Mesenchymal stem cell (in vitro differentiated cells and primary cell): ENCODE data around the gene ILF2.

Experiments used
- DNase-seq: peaks from one replicate; pipeline ENCODE4 v3.0.0-alpha.2; 2013
- H2AFZ ChIP-seq: one replicate; pipeline ENCODE4 v1.6.1; 2013; ENCODE audit warnings: low read depth, mild to moderate bottlenecking, control low read depth, inconsistent platforms, low read length, moderate library complexity
- H2AK5ac ChIP-seq: 2 replicates; pipeline ENCODE4 v1.6.1; 2013; ENCODE audit warnings: low read length, moderate library complexity, mild to moderate bottlenecking, inconsistent platforms; ENCODE audit not compliant: severe bottlenecking
- H2BK120ac ChIP-seq: one replicate; pipeline ENCODE4 v1.6.1; 2013; ENCODE audit warnings: low read depth, mild to moderate bottlenecking, inconsistent platforms, low read length, moderate library complexity
- H2BK12ac ChIP-seq, 2 experiments: one replicate each; pipeline ENCODE4 v1.6.1; 2013; ENCODE audit warnings: inconsistent platforms in 2 of 2, low read length in 2 of 2, mild to moderate bottlenecking in 2 of 2, moderate library complexity in 2 of 2, control low read depth in 1 of 2
- H2BK15ac ChIP-seq: one replicate; pipeline ENCODE4 v1.6.1; 2013; ENCODE audit warnings: mild to moderate bottlenecking, low read depth, inconsistent platforms; ENCODE audit not compliant: poor library complexity, severe bottlenecking
- H2BK5ac ChIP-seq: 2 replicates; pipeline ENCODE4 v1.6.1; 2013; ENCODE audit warnings: low read depth, mild to moderate bottlenecking, low read length, control low read depth, inconsistent platforms; ENCODE audit not compliant: poor library complexity, severe bottlenecking
- H3K14ac ChIP-seq, 2 experiments: one replicate each; pipeline ENCODE4 v1.6.1; 2013; ENCODE audit warnings: inconsistent platforms in 2 of 2, low read length in 2 of 2, control low read depth in 1 of 2, mild to moderate bottlenecking in 1 of 2, moderate library complexity in 1 of 2
- H3K18ac ChIP-seq, 2 experiments: one replicate each; pipeline ENCODE4 v1.6.1; 2013; ENCODE audit warnings: inconsistent platforms in 2 of 2, low read length in 2 of 2, control low read depth in 1 of 2, low read depth in 1 of 2, mild to moderate bottlenecking in 1 of 2
- H3K23ac ChIP-seq, 2 experiments: one replicate each; pipeline ENCODE4 v1.6.1; 2013; ENCODE audit warnings: inconsistent platforms in 2 of 2, low read length in 2 of 2, mild to moderate bottlenecking in 2 of 2, moderate library complexity in 2 of 2, control low read depth in 1 of 2
- H3K27ac ChIP-seq: 2 replicates; pipeline ENCODE4 v1.5.1; 2013; ENCODE audit warnings: mild to moderate bottlenecking, moderate library complexity, low read length, control low read depth, inconsistent platforms; ENCODE audit not compliant: poor library complexity, severe bottlenecking
- H3K27me3 ChIP-seq, 2 experiments: 2 replicates each; pipeline versions ENCODE4 v1.6.1 to v1.7.0; 2013; ENCODE audit warnings: low read length in 2 of 2, mild to moderate bottlenecking in 2 of 2, moderate library complexity in 2 of 2, control low read depth in 1 of 2, inconsistent platforms in 1 of 2; ENCODE audit not compliant: control insufficient read depth in 1 of 2, insufficient read depth in 1 of 2
- H3K36me3 ChIP-seq, 2 experiments: 2 replicates each; pipeline versions ENCODE4 v1.6.1 to v1.7.0; 2013; ENCODE audit warnings: low read length in 2 of 2, control low read depth in 1 of 2, inconsistent platforms in 1 of 2, low read depth in 1 of 2, mild to moderate bottlenecking in 1 of 2; ENCODE audit not compliant: insufficient read depth in 2 of 2, control insufficient read depth in 1 of 2
- H3K4ac ChIP-seq, 2 experiments: one replicate each; pipeline ENCODE4 v1.6.1; 2013; ENCODE audit warnings: inconsistent platforms in 2 of 2, low read length in 2 of 2, mild to moderate bottlenecking in 2 of 2, moderate library complexity in 2 of 2, control low read depth in 1 of 2, low read depth in 1 of 2
- H3K4me1 ChIP-seq: 2 replicates; pipeline ENCODE4 v1.6.1; 2013; ENCODE audit warnings: low read depth, low read length, control low read depth; ENCODE audit not compliant: control insufficient read depth, insufficient read depth
- H3K4me2 ChIP-seq: 2 replicates; pipeline ENCODE4 v1.6.1; 2013; ENCODE audit warnings: low read length, mild to moderate bottlenecking, inconsistent platforms; ENCODE audit not compliant: poor library complexity, severe bottlenecking
- H3K4me3 ChIP-seq, 2 experiments: 2 replicates each; pipeline versions ENCODE4 v1.5.1 to v1.7.0; 2013; ENCODE audit warnings: low read length in 2 of 2, mild to moderate bottlenecking in 2 of 2, control low read depth in 1 of 2, low read depth in 1 of 2; ENCODE audit not compliant: insufficient read depth in 1 of 2
- H3K79me1 ChIP-seq: replicated peaks from 2 replicates; pipeline ENCODE4 v1.6.1; 2013; ENCODE audit warnings: mild to moderate bottlenecking, control low read depth, low read length, inconsistent platforms; ENCODE audit not compliant: poor library complexity, severe bottlenecking
- H3K9ac ChIP-seq: 2 replicates; pipeline ENCODE4 v1.7.0; 2013; ENCODE audit warnings: mild to moderate bottlenecking, low read length, moderate library complexity
- H3K9me3 ChIP-seq: 2 replicates; pipeline ENCODE4 v1.7.0; 2013; ENCODE audit warnings: mild to moderate bottlenecking, low read length; ENCODE audit not compliant: control insufficient read depth
- H4K8ac ChIP-seq: one replicate; pipeline ENCODE4 v1.6.1; 2013; ENCODE audit warnings: inconsistent platforms, mild to moderate bottlenecking, low read length, moderate library complexity
- H4K91ac ChIP-seq: one replicate; pipeline ENCODE4 v1.6.1; 2013; ENCODE audit warnings: mild to moderate bottlenecking, low read length, inconsistent platforms
- WGBS: methylation state at CpG from one replicate; pipeline ENCODE4 v1.1.7; 2013; ENCODE audit warnings: mixed read lengths; 5-methylcytosine and 5-hydroxymethylcytosine counted together

Gene ILF2

DNA sequence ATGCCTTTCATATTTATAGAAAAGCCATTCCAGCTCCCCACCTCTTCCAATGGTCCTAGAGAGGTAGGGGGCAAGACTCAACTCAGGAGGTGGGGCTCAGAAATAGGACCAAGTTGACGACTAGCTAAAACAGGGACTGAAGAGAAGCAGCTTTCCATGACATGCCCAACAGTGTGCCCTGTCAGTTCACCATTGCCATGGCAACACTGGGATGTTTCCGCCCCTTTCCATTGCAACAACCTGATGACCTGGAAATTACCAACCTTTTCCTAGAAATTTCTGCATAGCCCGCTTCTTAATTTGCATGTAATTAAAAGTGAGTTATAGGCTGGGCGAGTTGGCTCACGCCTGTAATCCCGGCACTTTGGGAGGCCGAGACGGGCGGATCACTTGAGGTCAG is 34.7 kb upstream of the ILF2 start:
- Histone ChIP-seq H3K27ac (no peak overlapping the region), H3K4me1 (no peaks in the 10 kb centered on the region), H3K27me3 (no peaks in the 10 kb centered on the region), H3K4me3 (no peak overlapping the region), H2BK5ac (no peak overlapping the region), H4K8ac (no peak overlapping the region), H2BK120ac (no peak overlapping the region), H2BK15ac (no peak overlapping the region), H4K91ac (no peak overlapping the region), H3K9me3 (no peaks in the 10 kb centered on the region), H3K9ac (no peak overlapping the region), H3K4ac (no peak overlapping the region), H3K23ac (no peak overlapping the region), H2AK5ac (no peak overlapping the region), H2BK12ac (no peak overlapping the region), H3K14ac (no peak overlapping the region), H3K18ac (no peak overlapping the region), H2AFZ (no peak overlapping the region), H3K79me1 (no peaks in the 10 kb centered on the region), H3K36me3 (no peaks in the 10 kb centered on the region), H3K4me2 (no peak overlapping the region)
- WGBS: 96% methylated on average over 9 of the region's 9 CpGs
- no peak for DNase-seq

GRCh38 chr1:153699768-153700167 is 29.0 kb upstream of the ILF2 start:
- Histone ChIP-seq H3K27ac (no peak overlapping the region), H2AFZ (no peak overlapping the region), H2BK5ac (no peak overlapping the region), H4K91ac (no peak overlapping the region), H3K4me1 (peaks cover 16% of the 10 kb centered on the region), H3K23ac (no peak overlapping the region), H3K9me3 (no peaks in the 10 kb centered on the region), H2BK12ac (no peak overlapping the region), H2BK15ac (no peak overlapping the region), H3K4me2 (no peak overlapping the region), H2AK5ac (no peak overlapping the region), H3K18ac (no peak overlapping the region), H3K4ac (no peak overlapping the region), H3K27me3 (no peaks in the 10 kb centered on the region), H3K4me3 (peak overlapping the region in 1 of 2 experiments; percentile 9), H3K14ac (no peak overlapping the region), H2BK120ac (no peak overlapping the region), H3K79me1 (no peaks in the 10 kb centered on the region), H4K8ac (no peak overlapping the region), H3K36me3 (no peaks in the 10 kb centered on the region), H3K9ac (peak overlapping the region; percentile 26)
- DNase-seq: no peak
- WGBS: 97% methylated on average over 5 of the region's 6 CpGs

DNA sequence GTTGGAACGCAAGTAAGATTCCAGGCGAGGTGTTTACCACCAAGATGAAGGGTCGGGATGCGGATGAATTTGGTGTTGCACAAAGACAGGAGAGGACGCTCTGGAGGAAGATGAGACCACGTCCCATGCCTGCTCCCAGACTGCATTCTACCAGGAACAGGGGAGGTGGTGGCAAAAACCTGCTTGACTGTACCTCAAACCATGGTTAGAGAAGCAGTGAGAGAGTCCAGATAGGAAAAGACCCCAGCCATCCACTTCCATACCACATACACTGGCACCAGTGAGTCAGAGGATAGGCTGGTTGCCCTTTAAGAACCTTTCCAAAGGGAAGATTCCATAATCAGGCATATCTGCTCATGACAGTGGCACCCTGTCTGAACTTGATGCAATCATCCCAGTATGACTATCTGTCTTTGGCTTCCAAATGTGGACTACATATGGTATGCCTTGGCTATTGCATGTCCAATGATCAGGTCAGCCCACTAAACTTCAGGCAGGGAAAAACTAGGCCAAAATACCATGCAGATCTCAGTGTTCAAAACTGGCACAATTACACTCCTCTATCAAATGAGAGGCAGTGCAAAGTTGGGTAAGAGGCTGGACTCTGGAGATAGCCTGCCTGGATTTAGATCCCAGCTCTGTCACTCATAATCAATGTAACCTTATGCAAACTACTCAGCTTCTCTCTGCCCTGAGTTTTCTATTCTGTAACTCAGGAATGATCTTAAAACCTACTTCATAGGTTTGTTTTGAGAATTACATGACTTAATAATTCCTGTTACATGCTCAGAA is 28.3 kb upstream of the ILF2 start:
- WGBS: 95% methylated on average over 6 of the region's 6 CpGs
- H2AK5ac ChIP-seq: no peak overlapping the region

DNA sequence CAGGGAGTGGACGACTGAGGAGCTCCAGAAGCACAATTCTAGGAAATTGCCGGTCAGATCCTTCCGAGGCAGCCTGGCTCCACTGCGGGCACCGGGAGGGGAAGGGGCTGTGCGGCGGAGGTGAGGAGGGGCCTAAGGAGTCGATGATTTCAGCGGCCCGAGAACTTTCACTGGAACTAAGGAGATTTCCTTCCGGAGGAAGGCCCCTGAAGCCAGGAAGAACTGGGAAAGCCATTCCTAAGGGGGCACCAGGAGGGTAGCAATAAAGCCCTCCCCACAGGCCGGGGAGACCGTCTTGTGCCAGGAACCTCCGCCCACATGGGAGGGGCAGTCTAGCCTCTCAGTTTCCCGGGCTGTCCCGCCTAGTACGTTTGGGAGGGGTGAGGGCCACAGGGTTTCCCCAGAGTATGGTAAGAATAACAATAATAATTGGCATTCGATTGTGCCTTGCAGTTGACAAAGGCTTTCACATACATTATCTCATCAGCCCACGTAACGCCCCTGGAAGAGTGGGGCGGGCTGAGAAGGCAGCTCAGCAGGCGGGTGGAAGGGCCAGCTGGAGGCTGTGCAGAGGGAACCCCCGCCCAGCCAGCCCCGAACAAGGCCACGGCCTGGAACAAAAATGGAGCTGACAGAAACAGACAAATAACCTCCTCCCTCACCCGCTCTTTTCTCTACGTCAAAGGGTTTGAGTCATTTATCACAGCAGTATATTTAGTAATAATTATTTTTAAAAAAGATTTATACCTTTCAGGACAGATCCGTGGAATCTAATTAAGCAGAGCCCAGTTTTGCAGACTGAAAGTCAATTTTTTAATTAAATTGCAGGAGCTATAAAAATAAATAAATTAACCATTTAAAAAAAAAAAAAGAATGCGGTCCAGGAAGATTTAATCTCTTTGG is 27.5 kb upstream of the ILF2 start:
- Histone ChIP-seq H2AK5ac (no peak overlapping the region), H3K18ac (peak overlapping the region in 1 of 2 experiments; percentile 52), H3K27me3 (no peaks in the 10 kb centered on the region), H3K4me1 (peaks cover 16% of the 10 kb centered on the region), H3K27ac (no peak overlapping the region), H3K4me2 (no peak overlapping the region), H2BK120ac (no peak overlapping the region), H2BK12ac (peak overlapping the region in 1 of 2 experiments; percentile 31), H2BK5ac (no peak overlapping the region), H4K91ac (no peak overlapping the region), H3K23ac (peak overlapping the region in 1 of 2 experiments; percentile 14), H3K4ac (peak overlapping the region in 1 of 2 experiments; percentile 17), H3K14ac (peak overlapping the region in 1 of 2 experiments; percentile 70), H3K9ac (peak overlapping the region; percentile 70), H4K8ac (peak overlapping the region; percentile 96), H3K36me3 (no peaks in the 10 kb centered on the region), H3K9me3 (no peaks in the 10 kb centered on the region), H2AFZ (peak overlapping the region; percentile 93), H2BK15ac (no peak overlapping the region), H3K79me1 (no peaks in the 10 kb centered on the region), H3K4me3 (no peak overlapping the region)
- DNase-seq: no peak
- 49% methylated on average over 20 of the region's 29 CpGs for WGBS

More for the DNA sequence above, 28.3 kb upstream of the ILF2 start:
- H4K91ac ChIP-seq: no peak overlapping the region
- no peak overlapping the region for H2AFZ ChIP-seq
- no peak overlapping the region for H2BK15ac ChIP-seq
- DNase-seq: peak; percentile 20
- H3K18ac ChIP-seq: no peak overlapping the region
- no peak overlapping the region for H2BK120ac ChIP-seq
- no peaks in the 10 kb centered on the region for H3K9me3 ChIP-seq
- peaks cover 16% of the 10 kb centered on the region for H3K4me1 ChIP-seq
- no peak overlapping the region for H3K23ac ChIP-seq
- H3K79me1 ChIP-seq: no peaks in the 10 kb centered on the region
- peak overlapping the region; percentile 70 for H3K9ac ChIP-seq
- no peak overlapping the region for H3K27ac ChIP-seq
- no peaks in the 10 kb centered on the region for H3K36me3 ChIP-seq
- no peak overlapping the region for H3K14ac ChIP-seq
- no peaks in the 10 kb centered on the region for H3K27me3 ChIP-seq
- no peak overlapping the region for H4K8ac ChIP-seq
- H2BK12ac ChIP-seq: no peak overlapping the region
- peak overlapping the region in 1 of 2 experiments; percentile 9 for H3K4me3 ChIP-seq
- H3K4me2 ChIP-seq: no peak overlapping the region
- no peak overlapping the region for H2BK5ac ChIP-seq
- no peak overlapping the region for H3K4ac ChIP-seq
